Left cardiac atrium (tissue), 4 donors: ENCODE measurements around the gene PIK3CA. TPM values are rescaled to one million over a fixed set of nuclear protein-coding genes. Genes with fewer than 3 reads are reported as not detected.
A peak's percentile ranks its signal among the peaks of the same experiment; 100 is the strongest.

Source experiments
- ATAC-seq, 2 donors: fragments of 200-7000 bp; cut with Tn5 transposase; one replicate each; pipeline ENCODE4 v1.9.1; 2020; ENCODE audit warnings: mild to moderate bottlenecking in 2 of 2, moderate library complexity in 2 of 2
- DNase-seq: peaks from one replicate; pipeline ENCODE4 v3.0.0-alpha.2; 2020
- intact Hi-C, 2 donors: fragments of 100-400 bp; cut with DNase I; formaldehyde crosslinking; loops; one replicate each; pipeline versions ENCODE4 v1.14.1 to v1.15.1; 2022 to 2023
- total RNA-seq, 2 donors: library from RNA; stranded (reverse); fragmentation: NEBNext Ultra II Directional; extraction: Animal tissue kit (Norgen Biotek cat#: 25700); gene quantifications; one replicate each; pipeline ENCODE4 v1.2.1, GENCODE V29; 2021
- donor health status: DM: no; HTN: yes; CAD: no.
- donor health status: DM: no; HTN: yes; CAD: no; lungs with severe emphysema.
- donor health status: DM: yes; HTN: yes; CAD: no.
- donor health status: Dilated cardiomyopathy.

Gene PIK3CA
- total RNA-seq, 2 donors from 2014 or later = 22.0 to 23.1 TPM

DNA sequence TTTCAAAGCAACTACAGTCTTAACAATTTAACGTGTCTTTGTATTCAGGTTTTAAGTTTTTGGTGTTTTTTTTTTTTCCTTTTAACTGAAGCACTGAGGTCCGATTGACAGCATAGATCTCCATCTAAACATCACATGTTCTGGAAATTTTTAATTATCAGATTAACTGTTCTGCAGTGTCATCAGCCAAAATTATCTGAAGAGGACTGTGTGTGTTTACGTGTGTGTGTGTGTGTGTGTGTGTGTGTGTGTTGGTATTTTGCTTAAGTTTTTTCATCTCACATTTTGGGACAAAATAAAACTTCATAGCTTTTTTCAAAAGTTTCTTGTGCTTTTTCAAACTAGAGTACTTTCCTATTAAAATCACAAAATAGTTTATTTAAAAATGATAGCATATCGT, 1.8 kb downstream of the PIK3CA start:
- ATAC-seq (no peak), DNase-seq (no peak)
- intact Hi-C loops = loop anchor here (5.0 to 10.0 kb wide), 4 partner anchors 47 to 167 kb away; no protein-coding TSS in a partner anchor

DNA sequence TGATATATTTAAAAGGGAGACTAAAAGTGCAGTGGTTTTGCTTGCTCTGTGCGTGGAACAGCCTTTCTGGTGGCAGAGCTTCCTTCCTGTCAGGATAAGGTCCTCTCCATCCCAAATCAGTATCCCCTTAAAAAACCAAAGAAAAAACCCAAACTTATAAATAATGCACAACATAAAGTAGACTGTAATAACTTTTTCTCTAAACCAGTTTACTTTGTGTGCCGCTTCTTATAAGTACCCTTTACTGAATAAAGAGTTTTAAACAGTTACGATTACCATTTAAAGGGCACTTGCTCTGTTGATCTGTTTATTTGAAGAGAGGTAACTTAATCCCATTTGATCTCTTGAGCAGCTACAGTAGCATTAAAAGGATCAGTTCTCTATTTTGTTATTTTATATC, 2.5 kb downstream of the PIK3CA start:
- DNase-seq (no peak), ATAC-seq (no peak)
- intact Hi-C loops = no loop called here

DNA sequence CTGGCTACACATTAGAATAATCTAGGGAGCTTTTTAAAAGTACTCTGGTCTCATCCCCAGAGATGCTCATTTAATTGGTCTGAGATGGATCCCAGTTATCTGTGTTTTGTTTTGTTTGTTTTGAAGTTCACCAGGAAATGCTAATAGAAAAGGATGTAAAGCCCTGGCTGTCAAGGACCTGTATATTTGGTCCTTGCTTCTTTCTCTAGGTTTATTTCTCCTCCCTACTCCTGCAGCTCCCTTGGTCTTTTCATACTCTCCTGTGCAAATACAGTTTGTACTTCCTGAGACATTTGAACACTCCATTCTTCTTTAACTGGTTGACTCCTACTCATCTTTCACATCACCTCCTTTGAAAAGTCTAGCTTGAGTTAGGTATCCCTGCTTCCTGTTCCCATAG, 3.3 kb downstream of the PIK3CA start:
- ATAC-seq (no peak), DNase-seq (no peak)
- intact Hi-C loops = no loop called here

DNA sequence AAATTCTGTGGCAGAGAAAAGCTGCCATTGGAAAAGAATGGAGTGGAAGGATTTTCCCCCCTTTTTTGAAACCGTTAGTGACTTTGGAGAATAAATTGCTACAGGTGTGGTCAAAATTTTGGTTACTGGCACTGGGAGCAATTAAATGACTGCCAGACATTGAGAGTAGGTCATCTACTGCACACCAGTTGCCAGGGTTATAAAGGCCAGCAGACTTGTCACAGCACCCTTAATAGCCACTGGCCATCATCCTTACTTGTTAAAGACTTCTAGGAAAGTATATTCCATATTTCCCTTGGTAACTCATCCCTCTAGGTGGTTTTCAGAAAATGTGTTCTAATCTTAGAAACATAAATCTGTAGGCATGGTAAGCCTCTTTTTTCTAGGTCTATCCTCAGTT, 8.0 kb downstream of the PIK3CA start:
- intact Hi-C loops = no loop called here
- DNase-seq (no peak), ATAC-seq (peak in 1 of 2 donors; percentile 36)

DNA sequence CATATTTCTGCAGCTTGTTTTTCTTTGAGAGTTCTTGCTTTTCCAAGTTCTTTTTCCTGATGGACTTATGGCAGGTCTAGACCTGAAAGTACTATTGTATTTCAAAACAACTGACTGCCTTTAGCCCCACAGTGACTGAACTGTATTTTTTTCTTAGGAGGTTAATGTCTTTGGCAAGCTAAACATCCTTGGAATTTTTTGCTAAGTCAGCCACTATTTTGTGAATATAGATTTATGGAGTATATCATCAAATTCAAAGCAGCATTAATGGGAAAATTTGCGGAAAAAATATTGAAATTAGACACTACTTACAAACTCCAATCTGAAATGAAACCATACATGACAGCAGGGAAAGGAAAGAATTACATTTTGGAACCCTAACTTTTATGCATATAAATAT, 8.6 kb downstream of the PIK3CA start:
- ATAC-seq = no peak
- intact Hi-C loops = no loop called here
- DNase-seq = no peak

DNA sequence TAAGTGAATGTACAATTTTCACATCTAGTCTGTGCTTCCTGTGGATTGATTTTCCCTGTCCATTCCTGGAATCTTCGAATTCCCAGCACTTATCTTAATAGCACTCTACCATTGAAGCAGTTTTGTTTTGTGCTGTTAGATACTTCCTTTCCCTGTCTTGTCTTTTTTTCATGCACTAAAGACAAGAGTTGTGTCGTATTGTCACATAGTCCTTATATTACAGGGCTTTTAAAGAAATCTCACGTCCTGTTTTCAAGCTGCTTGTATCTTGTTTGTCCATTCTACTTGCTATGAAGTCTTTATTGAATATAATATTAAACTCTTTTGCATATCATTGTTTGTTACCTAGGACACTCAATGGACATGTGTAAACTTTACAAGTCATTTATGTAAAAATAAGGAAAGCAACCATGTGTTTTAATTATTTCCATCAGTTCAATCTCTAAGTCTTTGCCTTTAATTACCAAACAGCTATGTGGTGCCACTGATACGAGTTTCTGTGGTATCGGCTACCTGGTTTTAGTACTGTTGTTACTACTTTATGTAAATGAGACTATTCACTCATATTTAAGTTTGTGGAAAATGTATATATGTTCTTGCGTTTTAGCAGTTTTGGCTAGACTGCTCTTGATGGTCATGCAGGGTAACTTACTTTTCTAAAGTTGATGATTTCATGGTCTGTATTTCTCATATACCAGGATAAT, 10.3 kb downstream of the PIK3CA start:
- DNase-seq (no peak), ATAC-seq (no peak)
- intact Hi-C loops = no loop called here

DNA sequence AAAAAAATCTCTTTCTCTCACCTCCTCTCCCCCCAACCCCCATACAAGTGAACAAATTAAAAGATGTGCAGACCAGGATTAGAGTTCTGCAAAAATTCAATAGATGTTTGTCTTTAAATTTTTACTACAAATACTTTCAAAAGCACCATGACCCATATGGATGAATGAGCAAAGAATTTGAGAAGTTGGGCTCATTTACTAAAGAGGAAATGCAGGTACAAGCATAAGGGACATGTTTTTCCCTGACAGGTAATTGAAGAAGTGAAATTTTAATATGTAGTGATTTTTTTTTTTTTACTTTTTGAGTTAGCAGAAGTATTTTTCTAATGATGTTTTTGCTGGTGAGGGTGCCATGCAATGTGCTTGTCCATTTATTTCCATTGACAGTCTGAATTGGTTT, 15.3 kb downstream of the PIK3CA start:
- DNase-seq (no peak), ATAC-seq (no peak)
- intact Hi-C loops = no loop called here

DNA sequence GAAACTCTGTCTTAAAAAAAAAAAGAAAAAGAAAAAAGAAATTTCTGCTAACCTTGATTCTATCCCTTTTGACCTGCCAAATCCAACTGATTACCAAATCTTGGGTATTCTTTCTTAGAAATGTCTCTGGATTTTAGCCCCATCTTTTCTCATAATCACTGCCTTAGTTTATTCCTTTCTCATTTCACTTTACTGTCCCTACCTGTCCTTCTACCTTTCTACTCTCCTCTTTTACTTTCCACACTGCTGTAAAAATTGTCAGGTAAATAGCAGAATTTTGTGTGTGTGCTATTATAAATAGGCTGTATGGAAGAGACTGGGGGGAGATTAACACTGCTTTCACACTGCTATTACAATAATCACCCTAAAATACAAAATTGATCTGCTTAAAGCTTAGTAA, 16.7 kb downstream of the PIK3CA start:
- DNase-seq = no peak
- no peak for ATAC-seq
- intact Hi-C loops = no loop called here

DNA sequence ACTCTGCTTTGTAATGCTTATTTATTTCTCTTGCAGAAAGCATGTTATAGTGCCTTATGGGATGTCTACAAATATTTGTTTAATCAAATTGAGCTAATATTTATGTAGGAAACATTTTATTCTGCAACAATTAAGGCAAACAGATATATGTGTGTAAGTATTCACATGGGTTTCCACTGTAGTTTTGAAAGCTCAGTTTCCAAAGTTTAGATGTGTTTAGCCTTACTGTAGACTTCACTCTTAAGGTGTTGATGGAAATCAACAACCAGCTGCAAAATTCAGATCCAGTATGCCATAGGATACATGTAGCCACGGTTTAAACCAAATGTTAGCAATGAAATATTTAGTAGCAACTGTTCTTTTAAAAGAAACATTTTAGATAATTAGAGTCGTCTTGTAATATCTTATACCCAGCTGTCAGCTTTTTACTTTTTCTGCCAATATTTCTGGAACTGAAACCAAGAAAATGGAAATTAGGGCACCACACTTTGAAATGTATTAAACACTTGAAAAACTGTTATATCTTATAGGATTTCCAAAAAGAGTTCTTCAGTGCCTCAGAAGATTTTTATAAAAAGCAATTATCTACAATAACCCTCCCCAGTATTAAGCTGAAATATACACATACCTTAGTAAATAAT, 18.5 kb downstream of the PIK3CA start:
- intact Hi-C loops = no loop called here
- DNase-seq (no peak), ATAC-seq (no peak)

DNA sequence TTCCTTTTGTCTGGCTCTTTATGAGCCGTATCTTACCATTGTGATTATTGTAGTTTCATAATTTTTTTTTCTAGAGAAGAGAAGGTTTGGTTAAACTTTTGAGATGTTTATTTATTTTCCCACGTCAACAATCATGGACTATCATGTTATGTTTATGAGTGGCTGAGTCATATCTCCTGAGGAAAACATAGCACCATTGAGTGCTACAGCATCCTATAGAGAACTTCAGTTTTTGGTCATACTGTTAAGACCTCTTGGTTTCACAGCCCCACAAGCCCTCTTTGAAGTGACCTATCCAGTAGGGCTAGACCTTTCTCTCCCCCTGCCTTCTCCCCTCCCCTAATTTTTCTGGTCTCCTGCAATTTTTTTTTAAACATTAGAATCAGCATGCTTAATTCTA, 20.8 kb downstream of the PIK3CA start:
- DNase-seq (no peak), ATAC-seq (no peak)
- intact Hi-C loops = no loop called here

DNA sequence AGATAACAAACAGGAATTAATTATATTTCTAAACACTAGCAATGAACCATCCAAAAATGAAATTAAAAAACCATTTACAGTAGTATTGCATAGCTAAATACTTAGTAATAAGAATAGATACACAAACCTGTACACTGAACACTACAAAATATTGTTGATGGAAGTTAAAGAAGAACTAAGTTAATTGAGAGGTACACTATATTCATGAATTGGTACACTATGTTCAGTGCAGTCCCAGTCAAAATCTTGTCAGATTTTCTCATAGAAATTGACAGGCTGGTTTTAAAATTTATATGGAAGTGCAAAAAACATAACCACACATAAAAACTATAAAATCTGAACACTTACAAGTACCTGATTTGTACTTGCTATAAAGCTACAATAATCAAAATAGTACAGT, 24.4 kb downstream of the PIK3CA start:
- no peak for ATAC-seq
- intact Hi-C loops = no loop called here
- no peak for DNase-seq

DNA sequence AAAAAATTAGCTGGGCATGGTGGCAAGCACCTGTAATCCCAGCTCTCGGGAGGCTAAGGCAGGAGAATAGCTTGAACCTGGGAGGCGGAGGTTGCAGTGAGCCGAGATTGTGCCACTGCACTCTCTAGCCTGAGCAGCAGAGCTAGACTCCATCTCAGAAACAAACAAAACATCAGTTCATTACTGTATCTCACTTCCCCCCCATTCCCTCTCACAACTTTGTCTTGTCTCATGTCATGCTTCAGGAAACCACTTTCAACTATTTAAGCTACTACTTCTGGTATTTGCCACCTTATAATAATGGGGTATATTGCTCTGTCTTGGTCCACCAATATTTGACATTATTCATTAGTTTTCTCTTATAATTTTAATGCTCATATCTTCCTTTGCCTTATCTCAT, 26.2 kb downstream of the PIK3CA start:
- ATAC-seq (no peak), DNase-seq (no peak)
- intact Hi-C loops = no loop called here

DNA sequence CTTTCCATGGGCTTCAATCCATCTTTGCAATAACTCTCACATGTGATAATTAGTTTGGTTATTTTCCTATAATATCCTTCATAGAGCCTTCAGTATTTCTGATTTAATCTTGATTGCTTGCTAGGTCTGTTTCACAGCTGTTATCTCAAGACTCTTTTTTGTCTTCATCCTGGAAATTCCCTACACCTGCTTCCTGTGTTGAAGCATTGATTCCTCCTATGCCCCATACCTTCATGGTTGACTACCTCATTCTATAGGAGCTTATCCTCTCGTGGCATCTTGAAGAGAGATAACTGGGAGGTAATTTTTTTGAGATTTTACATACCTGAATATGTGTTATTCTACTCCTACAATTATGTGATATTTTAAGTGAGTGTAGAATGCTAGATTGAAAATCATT, 26.7 kb downstream of the PIK3CA start:
- intact Hi-C loops = no loop called here
- no peak for ATAC-seq

DNA sequence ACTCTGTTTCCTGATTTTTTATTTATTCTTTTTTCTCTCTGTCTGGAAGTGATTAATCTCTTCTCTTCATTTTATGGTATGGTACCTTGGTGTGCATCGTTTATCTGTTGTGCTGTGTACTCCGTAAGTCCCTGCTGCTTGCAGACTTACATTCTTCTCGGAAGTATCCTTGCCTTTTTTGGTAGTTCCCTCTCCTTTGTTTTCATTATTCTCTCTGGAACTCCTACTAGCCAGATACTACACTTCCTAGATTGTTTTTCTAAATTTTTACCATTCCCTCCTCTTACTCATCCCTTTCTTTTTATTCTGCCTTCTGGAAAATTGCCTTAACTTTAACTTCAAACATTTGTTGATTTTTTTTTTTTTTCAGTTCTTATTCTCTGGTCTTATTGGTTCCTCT, 27.2 kb downstream of the PIK3CA start:
- DNase-seq = no peak
- ATAC-seq = peak in 1 of 2 donors; percentile 26
- intact Hi-C loops = no loop called here

More for the DNA sequence above, 26.7 kb downstream of the PIK3CA start:
- no peak for DNase-seq

DNA sequence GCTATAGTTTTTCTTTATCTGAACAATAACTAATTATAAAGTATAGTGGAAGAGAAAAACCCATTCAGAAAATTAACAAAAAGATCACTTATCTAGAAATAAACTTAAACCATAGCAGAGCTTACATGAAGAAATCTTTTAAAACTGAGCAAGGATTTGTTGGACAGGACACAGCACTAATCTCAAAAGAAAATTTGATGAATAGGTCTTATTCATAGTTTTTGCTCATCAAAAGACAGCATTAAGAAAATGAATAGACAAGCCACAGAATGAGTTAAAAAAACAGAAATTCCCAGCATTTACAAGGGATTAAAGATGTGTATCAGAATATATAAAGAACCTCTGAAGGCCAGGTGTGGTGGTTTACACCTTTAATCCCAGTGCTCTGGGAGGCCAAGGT, 29.5 kb downstream of the PIK3CA start:
- ATAC-seq = no peak
- intact Hi-C loops = no loop called here
- no peak for DNase-seq

DNA sequence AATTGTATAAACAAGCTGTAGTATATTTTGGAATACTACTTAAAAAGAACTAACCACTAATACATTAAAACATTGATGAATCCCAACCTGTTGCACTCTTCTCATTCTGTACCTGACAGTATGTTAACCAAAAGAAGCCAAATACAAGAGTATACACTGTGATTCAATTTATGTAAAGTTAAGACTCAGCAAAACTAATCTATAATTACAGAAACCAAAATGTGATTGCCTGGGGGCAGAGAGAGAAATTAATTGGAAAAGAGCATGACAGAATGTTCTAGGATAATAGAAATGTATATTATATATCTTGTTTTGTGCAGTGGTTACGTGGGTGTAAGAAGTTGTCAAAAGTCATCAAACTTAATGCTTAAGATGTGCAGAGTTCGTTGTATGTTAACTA, 31.1 kb downstream of the PIK3CA start:
- ATAC-seq = no peak
- intact Hi-C loops = no loop called here
- no peak for DNase-seq

DNA sequence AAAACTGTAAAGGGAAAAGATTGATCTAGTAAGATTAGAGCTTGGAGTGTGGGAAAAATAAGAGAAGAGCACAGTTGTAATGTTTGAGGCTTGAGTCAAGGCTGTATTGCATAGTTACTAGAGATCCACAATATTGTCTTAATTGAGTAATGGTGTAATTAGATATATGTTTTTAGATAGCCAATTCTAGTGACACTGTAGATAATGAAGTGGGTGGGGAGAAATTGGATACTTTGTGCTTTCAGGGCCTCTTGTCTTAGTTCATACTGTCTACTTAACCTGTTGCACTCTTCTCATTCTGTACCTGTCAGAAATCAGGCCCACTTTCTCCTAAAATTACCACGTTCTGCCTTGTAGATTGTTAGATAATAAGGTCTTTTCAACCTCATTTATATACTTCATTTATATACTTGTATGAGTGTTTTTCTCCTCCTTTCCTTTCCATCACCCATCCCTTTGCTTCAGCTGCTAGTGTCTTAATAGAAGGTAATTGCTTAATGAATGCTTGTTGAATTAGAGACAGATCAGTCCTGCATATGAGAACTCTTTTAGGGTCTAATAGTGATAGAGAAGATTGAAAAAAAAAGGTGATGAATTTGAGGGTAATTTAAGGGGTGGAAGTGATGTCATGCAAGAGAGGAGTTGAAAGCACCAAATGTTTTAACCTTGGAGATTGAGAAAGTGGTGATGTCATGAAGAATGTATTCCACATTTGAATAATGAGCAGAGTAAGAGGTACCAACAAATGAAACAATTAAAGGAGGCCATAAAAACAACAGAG, 32.0 kb downstream of the PIK3CA start:
- ATAC-seq (peak in 1 of 2 donors; percentile 50), DNase-seq (no peak)
- intact Hi-C loops = no loop called here

DNA sequence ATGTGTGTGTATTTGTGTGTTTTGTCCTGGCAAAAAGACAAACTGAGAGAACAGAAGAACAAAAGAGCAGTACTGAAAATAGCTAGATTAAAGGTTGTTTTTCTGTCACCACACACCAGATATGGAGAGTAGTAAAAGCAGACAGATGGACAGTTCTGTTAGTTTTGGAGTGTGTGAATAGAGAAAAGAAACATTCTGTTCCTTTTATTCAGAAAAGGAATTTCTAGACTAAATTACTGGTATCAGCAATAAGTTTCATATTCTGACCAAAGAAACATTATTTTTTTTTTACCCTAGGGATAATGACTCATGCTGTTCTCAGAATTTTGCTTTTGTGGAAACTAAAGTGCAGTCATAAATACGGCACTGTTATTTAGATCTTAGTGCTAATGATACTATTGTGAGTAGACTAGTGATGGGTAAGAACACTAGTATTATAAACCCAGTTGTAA, 32.9 kb downstream of the PIK3CA start:
- ATAC-seq (peak; percentile 82 to 86), DNase-seq (no peak)
- intact Hi-C loops = no loop called here

DNA sequence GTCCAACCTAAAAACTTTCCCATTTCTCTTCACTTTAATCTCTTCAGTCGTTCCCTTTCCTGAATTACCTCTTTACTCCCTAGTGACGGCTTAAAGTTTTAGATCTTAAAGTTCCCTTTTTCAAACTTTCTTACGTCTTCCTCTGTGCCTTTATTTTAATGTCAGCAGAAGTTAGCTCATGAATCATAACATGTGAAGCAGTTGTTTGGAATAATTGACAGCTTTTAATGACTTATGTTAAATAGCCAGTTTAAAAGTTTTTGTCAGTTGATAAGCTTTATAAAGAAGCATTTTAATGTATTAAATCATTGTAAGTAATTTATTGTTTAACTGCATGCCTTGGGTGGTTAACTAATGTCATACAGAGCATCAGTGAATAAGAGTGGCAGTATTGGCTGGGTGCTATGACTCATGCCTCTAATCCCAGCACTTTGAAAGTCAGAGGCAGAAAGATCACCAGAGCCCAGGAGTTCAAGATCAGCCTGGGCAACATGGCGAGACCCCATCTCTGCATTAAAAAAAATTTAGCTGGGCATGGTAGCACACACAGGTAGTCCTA, 33.9 kb downstream of the PIK3CA start:
- DNase-seq (no peak), ATAC-seq (peak in 1 of 2 donors; percentile 63)
- intact Hi-C loops = no loop called here

DNA sequence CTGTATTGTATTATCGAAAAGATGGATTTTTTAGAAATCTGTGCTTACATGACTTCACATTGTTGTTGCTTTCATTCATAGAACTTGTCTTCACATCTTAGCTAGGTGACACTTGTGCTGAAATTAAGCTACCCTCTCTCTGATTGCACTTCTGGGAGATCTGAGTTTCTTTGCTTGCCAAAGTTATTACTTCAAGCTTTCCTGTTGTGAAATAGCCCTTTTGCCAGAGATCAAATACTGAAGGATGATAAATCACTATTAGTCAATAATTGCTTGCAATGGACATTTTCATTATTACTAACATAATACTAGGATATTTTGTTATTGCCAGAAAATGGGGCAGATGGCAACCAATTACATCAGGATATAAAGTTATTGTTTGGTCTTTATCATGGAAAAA, 34.7 kb downstream of the PIK3CA start:
- no peak for ATAC-seq

More for the DNA sequence above, 34.7 kb downstream of the PIK3CA start:
- intact Hi-C loops = no loop called here
- no peak for DNase-seq
